Stimulated activated CD4-positive, alpha-beta T cell treated with anti-CD3 and anti-CD28 coated beads, TNF-alpha, amount 100 ng/mL, for 24 hours (primary cell): ENCODE results near the gene CMSS1.

Source experiments
- DNase-seq, 3 experiments: peaks; one replicate each; pipeline ENCODE4 v3.0.0-alpha.2; 2020; ENCODE audit warnings: low read depth in 3 of 3

Gene CMSS1

GRCh38 chr3:100173961-100174360, 356.3 kb downstream of the CMSS1 start:
- DNase-seq, result no peak

GRCh38 chr3:100175637-100176280, 358.1 kb downstream of the CMSS1 start:
- DNase-seq, result no peak

- DNase-seq, result no peak
Observed at GRCh38 chr3:100179692-100180349, 362.2 kb downstream of the CMSS1 start.

GRCh38 chr3:100183608-100184125, 366.0 kb downstream of the CMSS1 start:
- no peak for DNase-seq

- DNase-seq, result no peak
Observed at GRCh38 chr3:100184948-100185570, 367.4 kb downstream of the CMSS1 start.

GRCh38 chr3:100185847-100186246, 368.2 kb downstream of the CMSS1 start:
- no peak for DNase-seq

- DNase-seq, result no peak
Observed at GRCh38 chr3:100189444-100189964, 371.8 kb downstream of the CMSS1 start.

- no peak for DNase-seq
Observed at GRCh38 chr3:100195375-100195774, 377.7 kb downstream of the CMSS1 start.

GRCh38 chr3:100197876-100198275, 380.2 kb downstream of the CMSS1 start:
- DNase-seq, result no peak

GRCh38 chr3:100198579-100199269, 381.1 kb downstream of the CMSS1 start:
- no peak for DNase-seq

GRCh38 chr3:100205171-100205570, 387.5 kb downstream of the CMSS1 start:
- no peak for DNase-seq

GRCh38 chr3:100206687-100207086, 389.0 kb downstream of the CMSS1 start:
- DNase-seq, result no peak

GRCh38 chr3:100207886-100208285, 390.2 kb downstream of the CMSS1 start:
- no peak for DNase-seq

GRCh38 chr3:100209169-100209568, 391.5 kb downstream of the CMSS1 start:
- DNase-seq, result no peak

GRCh38 chr3:100209948-100210771, 392.5 kb downstream of the CMSS1 start:
- no peak for DNase-seq

- DNase-seq, result no peak
Observed at GRCh38 chr3:100210772-100211135, 393.1 kb downstream of the CMSS1 start.

GRCh38 chr3:100213891-100214573, 396.4 kb downstream of the CMSS1 start:
- no peak for DNase-seq

- no peak for DNase-seq
Observed at GRCh38 chr3:100214574-100214964, 396.9 kb downstream of the CMSS1 start.

GRCh38 chr3:100216713-100217112, 399.1 kb downstream of the CMSS1 start:
- DNase-seq, result no peak

- DNase-seq, result no peak
Observed at GRCh38 chr3:100221159-100221558, 403.5 kb downstream of the CMSS1 start.

- DNase-seq, result no peak
Observed at GRCh38 chr3:100225193-100225592, 407.5 kb downstream of the CMSS1 start.
